Trophoblast cell (in vitro differentiated cells and primary cell): ENCODE measurements around the gene FAM219A.

Source experiments
- DNase-seq, 2 donors: peaks; one replicate each; pipeline ENCODE4 v3.0.0-alpha.2; 2016
- H2AFZ ChIP-seq: 2 replicates; pipeline ENCODE4 v1.6.1; 2013; ENCODE audit warnings: low read length, moderate library complexity, mild to moderate bottlenecking; ENCODE audit not compliant: insufficient read depth, poor library complexity
- H2AK5ac ChIP-seq: 2 replicates; pipeline ENCODE4 v1.6.1; 2013; ENCODE audit warnings: mild to moderate bottlenecking, low read length
- H2BK120ac ChIP-seq: 2 replicates; pipeline ENCODE4 v1.6.1; 2013; ENCODE audit warnings: low read length, mild to moderate bottlenecking, moderate library complexity; ENCODE audit not compliant: insufficient read depth, poor library complexity
- H2BK12ac ChIP-seq: 2 replicates; pipeline ENCODE4 v1.6.1; 2013; ENCODE audit warnings: mild to moderate bottlenecking, low read length, moderate library complexity
- H2BK5ac ChIP-seq: 2 replicates; pipeline ENCODE4 v1.6.1; 2013; ENCODE audit warnings: low read length, low read depth, moderate library complexity, mild to moderate bottlenecking; ENCODE audit not compliant: poor library complexity
- H3K14ac ChIP-seq: 2 replicates; pipeline ENCODE4 v1.6.1; 2013; ENCODE audit warnings: mild to moderate bottlenecking, low read length
- H3K18ac ChIP-seq: 2 replicates; pipeline ENCODE4 v1.6.1; 2013; ENCODE audit warnings: mild to moderate bottlenecking, low read length
- H3K23ac ChIP-seq: 2 replicates; pipeline ENCODE4 v1.6.1; 2013; ENCODE audit warnings: low read length
- H3K27ac ChIP-seq: 2 replicates; pipeline ENCODE4 v1.5.1; 2013; ENCODE audit warnings: low read depth, mild to moderate bottlenecking, inconsistent platforms, low read length, moderate library complexity
- H3K27me3 ChIP-seq: 2 replicates; pipeline ENCODE4 v1.6.1; 2013; ENCODE audit warnings: inconsistent platforms, mild to moderate bottlenecking, low read length, moderate library complexity; ENCODE audit not compliant: insufficient read depth
- H3K36me3 ChIP-seq, 2 experiments: 1 replicate in 1 of 2; 2 replicates in 1 of 2; pipeline ENCODE4 v1.6.1; 2013; ENCODE audit warnings: low read length in 2 of 2, mild to moderate bottlenecking in 2 of 2, moderate library complexity in 1 of 2; ENCODE audit not compliant: insufficient read depth in 2 of 2, control insufficient read depth in 1 of 2
- H3K4ac ChIP-seq: 2 replicates; pipeline ENCODE4 v1.6.1; 2013; ENCODE audit warnings: low read depth, mild to moderate bottlenecking, low read length, moderate library complexity
- H3K4me1 ChIP-seq, 2 experiments: 1 replicate in 1 of 2; 2 replicates in 1 of 2; pipeline ENCODE4 v1.6.1; 2013; ENCODE audit warnings: low read length in 2 of 2, mild to moderate bottlenecking in 2 of 2, moderate library complexity in 1 of 2; ENCODE audit not compliant: insufficient read depth in 2 of 2, control insufficient read depth in 1 of 2
- H3K4me2 ChIP-seq: 2 replicates; pipeline ENCODE4 v1.6.1; 2013; ENCODE audit warnings: inconsistent platforms, mild to moderate bottlenecking, low read length, moderate library complexity
- H3K4me3 ChIP-seq: 2 replicates; pipeline ENCODE4 v1.5.1; 2013; ENCODE audit warnings: mild to moderate bottlenecking, low read depth, low read length, inconsistent platforms
- H3K79me1 ChIP-seq: one replicate; pipeline ENCODE4 v1.6.1; 2013; ENCODE audit warnings: low read length
- H3K79me2 ChIP-seq: 2 replicates; pipeline ENCODE4 v1.6.1; 2013; ENCODE audit warnings: low read length, mild to moderate bottlenecking; ENCODE audit not compliant: control insufficient read depth, insufficient read depth, poor library complexity
- H3K9ac ChIP-seq: 2 replicates; pipeline ENCODE4 v1.6.1; 2013; ENCODE audit warnings: mild to moderate bottlenecking, low read length
- H3K9me3 ChIP-seq: 2 replicates; pipeline ENCODE4 v1.6.1; 2013; ENCODE audit warnings: low read depth, mild to moderate bottlenecking, control low read depth, inconsistent platforms, low read length; ENCODE audit not compliant: insufficient read depth
- H4K12ac ChIP-seq: 2 replicates; pipeline ENCODE4 v1.6.1; 2013; ENCODE audit warnings: low read depth, mild to moderate bottlenecking, low read length, moderate library complexity
- H4K8ac ChIP-seq: 2 replicates; pipeline ENCODE4 v1.6.1; 2013; ENCODE audit warnings: low read depth, mild to moderate bottlenecking, low read length, moderate library complexity
- H4K91ac ChIP-seq: one replicate; pipeline ENCODE4 v1.6.1; 2013; ENCODE audit warnings: low read depth, mild to moderate bottlenecking, low read length, moderate library complexity
- WGBS: extraction: QIAGEN DNeasy Blood & Tissue Kit; methylation state at CpG from one replicate; pipeline ENCODE4 v1.1.7; 2013; ENCODE audit warnings: missing lambda C conversion rate; ENCODE audit not compliant: insufficient read length, insufficient coverage; ENCODE audit errors: extremely low coverage; 5-methylcytosine and 5-hydroxymethylcytosine counted together

The FAM219A gene

GRCh38 chr9:34456151-34456550 lies 2.2 kb downstream of the FAM219A start:
- Histone ChIP-seq H4K8ac (no peak overlapping the region), H2AFZ (no peak overlapping the region), H3K23ac (no peak overlapping the region), H2BK12ac (no peak overlapping the region), H3K36me3 (no peaks in the 10 kb centered on the region), H2BK5ac (no peak overlapping the region), H3K79me2 (peaks cover 5% of the 10 kb centered on the region), H3K18ac (no peak overlapping the region), H3K27ac (no peak overlapping the region), H3K4ac (no peak overlapping the region), H3K9ac (no peak overlapping the region), H3K4me3 (no peak overlapping the region), H3K14ac (no peak overlapping the region), H3K9me3 (no peaks in the 10 kb centered on the region), H2AK5ac (no peak overlapping the region), H4K91ac (no peak overlapping the region), H3K4me1 (peaks cover 6 to 17% of the 10 kb centered on the region in 2 experiments), H4K12ac (no peak overlapping the region), H2BK120ac (no peak overlapping the region), H3K79me1 (peaks cover 10% of the 10 kb centered on the region), H3K4me2 (no peak overlapping the region), H3K27me3 (no peaks in the 10 kb centered on the region)
- no CpG with 5 or more reads among the region's 1 CpG for WGBS
- DNase-seq, result no peak

- Histone ChIP-seq H3K9ac (no peak overlapping the region), H3K4me2 (no peak overlapping the region), H3K27ac (no peak overlapping the region), H3K79me1 (peaks cover 10% of the 10 kb centered on the region), H3K27me3 (no peaks in the 10 kb centered on the region), H4K91ac (no peak overlapping the region), H2BK5ac (no peak overlapping the region), H2AK5ac (no peak overlapping the region), H2AFZ (no peak overlapping the region), H3K18ac (no peak overlapping the region), H3K14ac (no peak overlapping the region), H3K4ac (no peak overlapping the region), H3K4me1 (peaks cover 9 to 19% of the 10 kb centered on the region in 2 experiments), H3K9me3 (no peaks in the 10 kb centered on the region), H4K8ac (no peak overlapping the region), H3K23ac (no peak overlapping the region), H3K4me3 (no peak overlapping the region), H3K36me3 (peaks cover 0 to 2% of the 10 kb centered on the region in 2 experiments), H4K12ac (no peak overlapping the region), H2BK12ac (no peak overlapping the region), H3K79me2 (peaks cover 5% of the 10 kb centered on the region), H2BK120ac (no peak overlapping the region)
- no CpG with 5 or more reads among the region's 3 CpGs for WGBS
- DNase-seq, result peak; percentile 75 to 76
These were observed 3.8 kb downstream of the FAM219A start for GRCh38 chr9:34454571-34455065.

- Histone ChIP-seq H3K27ac (no peak overlapping the region), H3K36me3 (peaks cover 0 to 2% of the 10 kb centered on the region in 2 experiments), H3K79me1 (peaks cover 6% of the 10 kb centered on the region), H3K14ac (no peak overlapping the region), H3K27me3 (no peaks in the 10 kb centered on the region), H3K9me3 (no peaks in the 10 kb centered on the region), H4K12ac (no peak overlapping the region), H4K8ac (no peak overlapping the region), H2BK120ac (no peak overlapping the region), H3K4me2 (no peak overlapping the region), H3K79me2 (peaks cover 3% of the 10 kb centered on the region), H3K23ac (no peak overlapping the region), H3K4me3 (no peak overlapping the region), H3K4ac (no peak overlapping the region), H3K9ac (no peak overlapping the region), H2BK5ac (no peak overlapping the region), H3K18ac (no peak overlapping the region), H2AFZ (no peak overlapping the region), H4K91ac (no peak overlapping the region), H3K4me1 (peaks cover 9 to 15% of the 10 kb centered on the region in 2 experiments), H2AK5ac (no peak overlapping the region), H2BK12ac (no peak overlapping the region)
- 100% methylated on average over 1 of the region's 2 CpGs for WGBS
- DNase-seq, result no peak
These were observed 5.8 kb downstream of the FAM219A start for GRCh38 chr9:34452568-34452967.

- H3K79me2 ChIP-seq, result no peaks in the 10 kb centered on the region
- H3K9ac ChIP-seq, result no peak overlapping the region
- H4K12ac ChIP-seq, result no peak overlapping the region
- WGBS, result no CpG with 5 or more reads among the region's 3 CpGs
- H3K27me3 ChIP-seq, result no peaks in the 10 kb centered on the region
- no peak overlapping the region for H3K14ac ChIP-seq
- H3K23ac ChIP-seq, result no peak overlapping the region
- peak overlapping the region; percentile 7 for H3K27ac ChIP-seq
- H4K8ac ChIP-seq, result no peak overlapping the region
- peaks cover 0 to 2% of the 10 kb centered on the region in 2 experiments for H3K36me3 ChIP-seq
- H3K4me1 ChIP-seq, result peaks cover 4 to 10% of the 10 kb centered on the region in 2 experiments
- H2BK120ac ChIP-seq, result no peak overlapping the region
- H4K91ac ChIP-seq, result no peak overlapping the region
- H2BK12ac ChIP-seq, result no peak overlapping the region
- no peaks in the 10 kb centered on the region for H3K79me1 ChIP-seq
- H3K4ac ChIP-seq, result no peak overlapping the region
- no peak overlapping the region for H2AFZ ChIP-seq
- no peak overlapping the region for H2AK5ac ChIP-seq
- H3K4me2 ChIP-seq, result no peak overlapping the region
- DNase-seq, result peak in 1 of 2 donors; percentile 39
- no peaks in the 10 kb centered on the region for H3K9me3 ChIP-seq
- H3K18ac ChIP-seq, result peak overlapping the region; percentile 11
- H2BK5ac ChIP-seq, result no peak overlapping the region
- H3K4me3 ChIP-seq, result no peak overlapping the region
These were observed 6.8 kb downstream of the FAM219A start for GRCh38 chr9:34451545-34451944.
